Measurements from ENCODE around the gene IFT27.

Gene IFT27

DNA sequence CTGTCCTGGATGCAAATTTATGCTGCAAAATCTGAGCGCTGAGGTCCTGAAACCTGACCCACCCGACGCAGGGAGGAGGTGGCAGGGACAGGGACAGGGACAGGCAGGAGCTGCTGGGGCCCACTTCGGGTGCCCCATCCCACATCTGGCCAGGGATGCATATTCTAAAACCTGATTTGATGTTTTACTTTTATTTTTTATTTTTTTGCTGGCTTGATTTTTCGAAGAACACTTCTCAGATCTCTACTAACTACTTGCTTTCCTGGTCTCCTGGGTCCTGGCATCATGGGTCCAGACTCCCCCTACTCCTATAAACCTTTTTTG is 41.6 kb upstream of the IFT27 start:
- TF ChIP-seq, protein P1, sequence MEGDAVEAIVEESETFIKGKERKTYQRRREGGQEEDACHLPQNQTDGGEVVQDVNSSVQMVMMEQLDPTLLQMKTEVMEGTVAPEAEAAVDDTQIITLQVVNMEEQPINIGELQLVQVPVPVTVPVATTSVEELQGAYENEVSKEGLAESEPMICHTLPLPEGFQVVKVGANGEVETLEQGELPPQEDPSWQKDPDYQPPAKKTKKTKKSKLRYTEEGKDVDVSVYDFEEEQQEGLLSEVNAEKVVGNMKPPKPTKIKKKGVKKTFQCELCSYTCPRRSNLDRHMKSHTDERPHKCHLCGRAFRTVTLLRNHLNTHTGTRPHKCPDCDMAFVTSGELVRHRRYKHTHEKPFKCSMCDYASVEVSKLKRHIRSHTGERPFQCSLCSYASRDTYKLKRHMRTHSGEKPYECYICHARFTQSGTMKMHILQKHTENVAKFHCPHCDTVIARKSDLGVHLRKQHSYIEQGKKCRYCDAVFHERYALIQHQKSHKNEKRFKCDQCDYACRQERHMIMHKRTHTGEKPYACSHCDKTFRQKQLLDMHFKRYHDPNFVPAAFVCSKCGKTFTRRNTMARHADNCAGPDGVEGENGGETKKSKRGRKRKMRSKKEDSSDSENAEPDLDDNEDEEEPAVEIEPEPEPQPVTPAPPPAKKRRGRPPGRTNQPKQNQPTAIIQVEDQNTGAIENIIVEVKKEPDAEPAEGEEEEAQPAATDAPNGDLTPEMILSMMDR (IDR thresholded peaks at IDR 0.05; ENCODE audit: low read depth, low read length) = no peak
- DNase-seq (ENCODE audit: extremely low read depth, low read depth) = no peak

DNA sequence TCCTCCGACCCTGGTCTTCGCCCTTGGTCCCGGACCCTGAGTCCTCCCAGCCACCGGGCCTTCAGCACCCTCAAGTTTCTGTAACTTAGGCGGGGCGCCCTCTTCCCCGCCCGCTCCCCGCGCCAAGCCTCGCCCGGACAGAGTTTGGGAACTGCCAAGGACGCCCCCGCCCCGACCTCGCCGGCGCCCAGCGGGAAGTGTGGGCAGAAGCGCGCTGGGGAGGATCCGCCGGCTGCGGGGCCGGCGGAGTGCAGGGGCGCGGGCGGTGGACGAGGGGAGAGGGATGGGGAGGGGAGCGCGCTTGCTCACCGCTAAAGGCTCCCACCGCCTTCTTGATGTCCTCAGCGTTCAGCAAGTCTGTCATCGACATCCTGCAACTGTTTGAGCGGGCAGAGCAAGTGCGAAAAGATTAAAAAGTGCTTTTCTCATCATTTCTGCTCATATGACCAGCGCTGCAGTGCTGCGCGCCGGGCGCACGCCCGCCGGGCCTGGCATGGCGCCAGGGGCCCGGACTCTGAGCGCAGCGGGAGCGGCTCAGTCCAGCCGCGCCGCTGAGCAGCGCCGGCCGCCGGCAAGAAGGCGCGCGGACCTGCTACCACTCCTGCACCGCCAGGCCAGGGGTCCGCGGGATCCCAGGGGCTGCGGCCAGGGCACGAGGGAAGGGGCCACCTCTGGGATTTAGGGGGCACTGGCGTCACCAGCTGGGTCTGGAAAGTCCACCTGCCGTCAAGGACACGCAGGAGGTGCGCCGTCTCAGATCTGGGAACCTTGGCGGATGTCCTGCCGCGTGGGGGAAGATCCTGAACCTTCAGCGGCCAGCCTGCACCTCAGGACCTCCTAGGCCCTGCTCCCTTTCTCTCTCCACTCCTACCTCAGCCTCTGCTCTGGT is 41.0 kb upstream of the IFT27 start, which contains the start of gene PVALB:
Gene PVALB, minus strand, starts transcription at position 400 of the 889 bp plus-strand sequence. Its CDS starts 30 bp downstream, at position 370.
- DNase-seq (ENCODE audit: extremely low read depth, low read depth) = no peak
- TF ChIP-seq, protein P1 (IDR thresholded peaks at IDR 0.05; ENCODE audit: low read depth, low read length) = no peak

DNA sequence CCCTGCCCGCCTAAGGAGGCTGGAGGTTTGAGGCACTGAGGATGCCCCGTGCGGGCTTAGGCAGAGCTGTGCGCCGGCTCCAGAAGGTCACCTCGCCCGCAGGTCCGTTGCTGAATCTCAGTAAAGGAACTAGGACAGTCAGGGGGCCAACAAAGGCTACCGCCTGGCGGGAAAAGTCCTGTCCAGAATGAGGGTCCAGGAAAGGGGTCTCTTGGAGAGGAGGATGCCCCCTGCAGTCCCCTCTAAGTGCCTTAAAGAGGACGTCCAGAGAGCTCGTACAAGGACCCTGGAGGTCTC is 40.4 kb upstream of the IFT27 start:
- no peak for DNase-seq (ENCODE audit: extremely low read depth, low read depth)
- TF ChIP-seq, protein P1 (IDR thresholded peaks at IDR 0.05; ENCODE audit: low read depth, low read length) = no peak

DNA sequence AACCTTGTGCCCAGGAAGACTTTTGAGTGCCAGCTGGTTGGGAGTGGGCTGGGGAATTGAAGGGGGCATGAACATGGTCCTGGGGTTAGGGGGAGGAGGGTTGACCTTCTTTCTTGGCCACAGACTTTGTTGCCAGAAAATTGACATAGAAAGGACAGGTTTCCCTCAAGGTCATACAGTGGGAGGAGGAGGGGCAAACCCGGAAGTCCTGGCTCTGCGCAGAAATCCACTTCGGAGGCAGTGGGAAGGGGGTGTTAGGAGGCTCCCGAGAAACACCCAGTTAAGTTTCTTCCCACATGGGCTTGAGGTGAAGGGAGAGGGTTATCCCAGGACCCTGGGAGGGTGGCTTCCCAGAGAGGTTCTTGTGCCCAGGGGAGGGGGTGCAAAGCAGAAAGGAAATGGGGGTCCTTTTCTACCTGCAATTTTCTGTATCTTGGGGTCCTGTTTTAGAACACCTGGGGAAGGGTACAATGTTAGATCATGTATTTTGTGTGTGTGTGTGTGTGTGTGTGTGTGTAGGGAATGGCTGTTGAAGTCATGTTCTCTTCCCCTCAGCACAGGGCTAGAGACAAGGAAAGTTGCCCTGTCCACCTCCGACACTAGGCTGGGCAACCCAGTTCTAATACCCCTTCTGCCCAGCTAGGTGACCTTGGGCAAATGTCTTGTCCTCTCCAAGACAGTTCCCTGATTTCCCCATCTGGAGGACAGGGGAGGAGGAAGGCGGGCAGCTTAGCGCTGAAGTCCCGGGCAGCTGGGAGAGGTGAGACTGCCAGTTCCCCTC is 39.8 kb upstream of the IFT27 start:
- TF ChIP-seq, protein P1 (IDR thresholded peaks at IDR 0.05; ENCODE audit: low read depth, low read length) = no peak

DNA sequence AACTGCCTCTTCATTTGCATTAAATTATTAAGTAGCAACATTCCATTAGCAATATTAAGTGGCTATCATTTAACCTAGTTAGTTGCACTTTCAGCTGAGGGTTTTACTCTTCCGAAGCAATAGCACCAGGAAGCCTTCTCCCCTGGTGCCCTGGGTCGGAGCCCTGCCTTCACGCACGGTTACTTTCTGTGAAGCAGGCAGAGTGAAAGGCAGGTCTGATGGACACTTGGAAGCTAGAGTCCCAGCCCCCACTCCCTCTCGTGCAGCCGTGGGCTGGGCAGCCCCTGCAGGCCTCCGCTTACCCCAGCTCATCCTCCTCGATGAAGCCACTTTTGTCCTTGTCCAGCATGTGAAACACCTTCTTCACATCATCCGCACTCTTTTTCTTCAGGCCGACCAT is 38.9 kb upstream of the IFT27 start:
- TF ChIP-seq, protein P1 (IDR thresholded peaks at IDR 0.05; ENCODE audit: low read depth, low read length) = no peak
- no peak for DNase-seq (ENCODE audit: extremely low read depth, low read depth)

More for the DNA sequence above, 39.8 kb upstream of the IFT27 start:
- no peak for DNase-seq (ENCODE audit: extremely low read depth, low read depth)

DNA sequence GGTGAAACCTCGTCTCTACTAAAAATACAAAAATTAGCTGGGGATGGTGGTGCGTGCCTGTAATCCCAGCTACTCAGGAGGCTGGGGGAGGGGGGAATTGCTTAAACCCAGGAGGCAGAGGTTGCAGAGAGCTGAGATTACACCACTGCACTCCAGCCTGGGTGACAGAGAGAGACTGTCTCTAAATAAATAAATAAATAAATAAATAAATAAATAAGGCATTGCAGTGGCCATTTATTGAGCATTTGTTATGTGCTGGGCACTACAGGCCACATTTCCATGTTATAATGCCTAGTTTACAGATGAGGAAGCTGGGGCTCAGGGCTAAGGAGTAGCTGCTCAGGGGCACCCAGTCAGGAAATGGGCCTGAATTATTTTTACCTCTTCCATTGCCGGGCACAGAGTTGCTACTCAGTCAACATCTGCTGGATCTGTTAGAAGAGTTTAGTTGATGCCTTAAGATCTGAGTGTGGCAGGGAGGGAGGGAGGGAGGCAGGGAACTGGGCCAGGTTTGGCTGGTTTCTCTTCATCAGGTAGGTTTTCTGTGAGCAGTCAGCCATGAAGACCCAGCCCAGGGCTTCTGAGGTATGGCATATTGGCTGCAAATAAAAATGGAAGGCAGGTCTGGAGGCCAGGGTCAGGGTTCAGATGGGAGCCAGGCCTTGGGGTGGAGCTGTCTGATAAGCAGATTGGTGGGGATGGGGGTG is 35.3 kb upstream of the IFT27 start:
- TF ChIP-seq, protein P1 (IDR thresholded peaks at IDR 0.05; ENCODE audit: low read depth, low read length) = no peak
- DNase-seq (ENCODE audit: extremely low read depth, low read depth) = no peak
